Measurements from ENCODE around the gene GALNT14.

Gene GALNT14

GRCh38 chr2:30860726-30861125, 277.5 kb downstream of the GALNT14 start (continued):
- TF ChIP-seq POU6F1 (CRISPR knock-in tag; IDR thresholded peaks at IDR 0.05; ENCODE audit: borderline replicate concordance, low read depth) (no peak), RARB (CRISPR knock-in tag; IDR thresholded peaks at IDR 0.05) (no peak), TOX (CRISPR knock-in tag; IDR thresholded peaks at IDR 0.05; ENCODE audit: borderline replicate concordance) (no peak)
